GM18507 (cell line): Measurements from ENCODE around the gene ZNF618.

Experiments
- DNase-seq: peaks from one replicate; pipeline ENCODE4 v3.0.0; 2011; ENCODE audit warnings: low read depth; ENCODE audit not compliant: insufficient read length; ENCODE audit errors: extremely low spot score
- FAIRE-seq: peaks from 2 replicates; lab custom pipeline; 2011; peaks lifted over from hg19 to GRCh38; lab: Jason Lieb, UNC

The ZNF618 gene

GRCh38 chr9:113973226-113973625, 97.1 kb downstream of the ZNF618 start:
- DNase-seq (no peak), FAIRE-seq (no peak)

GRCh38 chr9:113973963-113974413, 97.9 kb downstream of the ZNF618 start:
- no peak for DNase-seq
- no peak for FAIRE-seq

- FAIRE-seq (no peak), DNase-seq (no peak)
Observed at GRCh38 chr9:113976915-113977314, 100.8 kb downstream of the ZNF618 start.

- DNase-seq (no peak), FAIRE-seq (no peak)
Observed at GRCh38 chr9:113978725-113979342, 102.7 kb downstream of the ZNF618 start.

GRCh38 chr9:113979343-113980127, 103.4 kb downstream of the ZNF618 start:
- DNase-seq: no peak
- no peak for FAIRE-seq

- DNase-seq: no peak
- no peak for FAIRE-seq
Observed at GRCh38 chr9:113984639-113985380, 108.7 kb downstream of the ZNF618 start.

GRCh38 chr9:113985968-113986585, 110.0 kb downstream of the ZNF618 start:
- DNase-seq (no peak), FAIRE-seq (no peak)

- DNase-seq: no peak
- no peak for FAIRE-seq
Observed at GRCh38 chr9:113986931-113987330, 110.8 kb downstream of the ZNF618 start.

GRCh38 chr9:113987526-113987925, 111.4 kb downstream of the ZNF618 start:
- DNase-seq: no peak
- FAIRE-seq: no peak

- FAIRE-seq: no peak
Observed at GRCh38 chr9:113988385-113989016, 112.4 kb downstream of the ZNF618 start.

GRCh38 chr9:113989017-113989713, 113.1 kb downstream of the ZNF618 start:
- no peak for DNase-seq
- FAIRE-seq: no peak

More at GRCh38 chr9:113988385-113989016, 112.4 kb downstream of the ZNF618 start:
- DNase-seq: no peak

GRCh38 chr9:113989714-113990569, 113.8 kb downstream of the ZNF618 start:
- no peak for FAIRE-seq
- DNase-seq: no peak

GRCh38 chr9:113990570-113990907, 114.4 kb downstream of the ZNF618 start:
- FAIRE-seq (no peak), DNase-seq (no peak)

- DNase-seq: no peak
- FAIRE-seq: no peak
Observed at GRCh38 chr9:113990975-113991471, 114.9 kb downstream of the ZNF618 start.

- no peak for DNase-seq
- FAIRE-seq: no peak
Observed at GRCh38 chr9:113991714-113992113, 115.6 kb downstream of the ZNF618 start.

GRCh38 chr9:113992276-113992951, 116.3 kb downstream of the ZNF618 start:
- no peak for FAIRE-seq

GRCh38 chr9:113992994-113993393, 116.9 kb downstream of the ZNF618 start:
- FAIRE-seq: no peak
- no peak for DNase-seq

More at GRCh38 chr9:113992276-113992951, 116.3 kb downstream of the ZNF618 start:
- no peak for DNase-seq
